Transverse colon (tissue), 4 donors: ENCODE results near the gene CXXC1. TPM values are rescaled to one million over a fixed set of nuclear protein-coding genes. Genes with fewer than 3 reads are reported as not detected.

Source experiments
- DNase-seq: peaks from one replicate; pipeline ENCODE4 v3.0.0-alpha.2; 2019
- H3K27ac ChIP-seq, 4 donors: fragments of 200-600 bp; sonication (generic); 2 replicates each; pipeline ENCODE4 v1.5.1; 2016 to 2018; ENCODE audit warnings: inconsistent platforms in 4 of 4
- H3K27me3 ChIP-seq: fragments of 200-600 bp; sonication (generic); 2 replicates; pipeline ENCODE4 v1.5.1; 2017; ENCODE audit warnings: inconsistent platforms
- H3K36me3 ChIP-seq, 4 donors: fragments of 200-600 bp; sonication (generic); 2 replicates each; pipeline ENCODE4 v1.5.1; 2017 to 2019; ENCODE audit warnings: inconsistent platforms in 4 of 4
- H3K4me1 ChIP-seq, 4 donors: fragments of 200-600 bp; sonication (generic); 2 replicates each; pipeline ENCODE4 v1.5.1; 2017 to 2020; ENCODE audit warnings: inconsistent platforms in 4 of 4
- H3K4me3 ChIP-seq, 4 donors: fragments of 200-600 bp; sonication (generic); 1 replicate in 1 of 4; 2 replicates in 3 of 4; pipeline versions ENCODE4 v1.5.1 to v1.6.1; 2017 to 2019; ENCODE audit warnings: inconsistent platforms in 4 of 4
- H3K9me3 ChIP-seq, 2 donors: fragments of 200-600 bp; sonication (generic); 2 replicates each; pipeline ENCODE4 v1.5.1; 2017 to 2019; ENCODE audit warnings: inconsistent platforms in 2 of 2
- EP300 ChIP-seq: sonication (generic); formaldehyde crosslinking; IDR thresholded peaks from one replicate; pipeline ENCODE4 v1.6.1; 2017; ENCODE audit warnings: antibody characterized with exemption, low read depth
- POLR2A ChIP-seq: fragments of 450-650 bp; IDR thresholded peaks from one replicate; pipeline ENCODE4 v1.6.1; 2016; ENCODE audit warnings: antibody characterized with exemption, mild to moderate bottlenecking, moderate library complexity
- POLR2AphosphoS5 ChIP-seq, 3 donors: sonication (generic); formaldehyde crosslinking; IDR thresholded peaks; one replicate each; pipeline ENCODE4 v1.6.1; 2016; ENCODE audit warnings: antibody characterized with exemption in 3 of 3
- WGBS, 2 donors: methylation state at CpG; one replicate each; pipeline ENCODE4 v1.1.5; 2018; ENCODE audit warnings: low coverage in 1 of 2; 5-methylcytosine and 5-hydroxymethylcytosine counted together
- in situ Hi-C, 4 donors: fragments of 200-750 bp; cut with MboI; loops; one replicate each; pipeline versions ENCODE4 v1.15.0 to v1.15.1; 2017; ENCODE audit warnings: low sequenced_read_pairs in 3 of 4, low pct_ligation_motif_present in 1 of 4, low pct_unique_long_range_greater_than_20kb in 1 of 4
- intact Hi-C: fragments of 100-400 bp; cut with DNase I; formaldehyde crosslinking; loops from one replicate; pipeline ENCODE4 v1.15.1; 2023; ENCODE audit warnings: low total_unique reads
- total RNA-seq, 4 donors: library from RNA; depleted of rRNA; stranded (reverse); fragments of >200 nt; gene quantifications; one replicate each; pipeline ENCODE4 v1.1.0, GENCODE V29; 2016
- TF ChIP-seq, protein P1 (sequence below), 5 experiments: fragments of 200-600 bp in 3 of 5; fragments of 450-650 bp in 2 of 5; sonication (generic) in 3 of 5; IDR thresholded peaks; 1 replicate in 2 of 5; 2 replicates in 3 of 5; pipeline ENCODE4 v1.5.1; 2016 to 2017; ENCODE audit warnings: antibody characterized with exemption in 5 of 5, inconsistent platforms in 3 of 5, mild to moderate bottlenecking in 2 of 5, moderate library complexity in 1 of 5

Gene CXXC1
- total RNA-seq, 4 donors from 2014 or later: 68.9 to 234 (median 117) TPM

DNA sequence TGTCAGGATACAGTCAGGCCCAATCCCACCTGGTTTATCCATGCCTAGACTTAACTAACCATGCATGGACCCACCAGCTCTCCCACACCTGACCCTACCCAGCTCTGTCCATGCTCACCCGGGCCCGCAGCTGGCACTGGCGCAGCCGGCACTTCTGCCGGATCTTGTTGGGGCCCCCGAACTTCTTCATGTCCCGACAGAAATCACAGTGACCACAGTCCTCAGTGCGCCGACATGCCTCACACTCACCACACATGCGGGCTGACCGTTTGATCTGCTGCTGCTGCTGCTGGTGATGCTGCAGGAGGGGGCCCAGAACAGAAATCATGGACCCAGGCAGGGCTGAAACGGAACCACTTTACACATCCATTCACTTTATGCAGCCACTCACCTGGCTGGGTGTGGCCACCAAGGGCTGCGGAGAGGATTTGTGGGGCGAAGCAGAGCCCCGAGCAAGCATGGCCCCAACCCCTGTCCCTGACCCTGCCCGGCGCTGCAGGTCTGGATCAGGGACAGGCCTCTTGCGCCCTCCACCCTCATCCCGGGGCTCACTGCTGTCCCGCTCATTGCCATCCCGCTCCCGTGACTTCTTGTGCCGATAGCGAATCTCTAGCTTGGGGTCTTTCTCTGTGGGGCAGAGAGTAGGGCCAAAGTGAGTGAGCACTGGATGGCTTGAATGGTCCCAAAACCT lies 1.7 kb downstream of the CXXC1 start:
- intact Hi-C loops: no loop called here
- DNase-seq: no peak
- no peaks in the 10 kb centered on the region for H3K36me3 ChIP-seq
- H3K4me3 ChIP-seq: no peak overlapping the region
- H3K9me3 ChIP-seq: no peaks in the 10 kb centered on the region
- H3K27ac ChIP-seq: no peak overlapping the region
- no peaks in the 10 kb centered on the region for H3K27me3 ChIP-seq
- TF ChIP-seq EP300 (no peak), POLR2A (no peak), POLR2AphosphoS5 (IDR thresholded peaks at IDR 0.05) (no peak)
- TF ChIP-seq, protein P1, sequence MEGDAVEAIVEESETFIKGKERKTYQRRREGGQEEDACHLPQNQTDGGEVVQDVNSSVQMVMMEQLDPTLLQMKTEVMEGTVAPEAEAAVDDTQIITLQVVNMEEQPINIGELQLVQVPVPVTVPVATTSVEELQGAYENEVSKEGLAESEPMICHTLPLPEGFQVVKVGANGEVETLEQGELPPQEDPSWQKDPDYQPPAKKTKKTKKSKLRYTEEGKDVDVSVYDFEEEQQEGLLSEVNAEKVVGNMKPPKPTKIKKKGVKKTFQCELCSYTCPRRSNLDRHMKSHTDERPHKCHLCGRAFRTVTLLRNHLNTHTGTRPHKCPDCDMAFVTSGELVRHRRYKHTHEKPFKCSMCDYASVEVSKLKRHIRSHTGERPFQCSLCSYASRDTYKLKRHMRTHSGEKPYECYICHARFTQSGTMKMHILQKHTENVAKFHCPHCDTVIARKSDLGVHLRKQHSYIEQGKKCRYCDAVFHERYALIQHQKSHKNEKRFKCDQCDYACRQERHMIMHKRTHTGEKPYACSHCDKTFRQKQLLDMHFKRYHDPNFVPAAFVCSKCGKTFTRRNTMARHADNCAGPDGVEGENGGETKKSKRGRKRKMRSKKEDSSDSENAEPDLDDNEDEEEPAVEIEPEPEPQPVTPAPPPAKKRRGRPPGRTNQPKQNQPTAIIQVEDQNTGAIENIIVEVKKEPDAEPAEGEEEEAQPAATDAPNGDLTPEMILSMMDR (IDR thresholded peaks at IDR 0.05): no peak
- in situ Hi-C loops: loop anchor here in 1 of 4 donors (25.0 kb wide), 1 partner anchor 798 kb away; the partner anchor contains the start of genes C18orf32 and RPL17
- WGBS, 2 donors: 96 to 98% methylated on average over 5 to 24 of the region's 24 CpGs
- peaks cover 0 to 16% (median 7%) of the 10 kb centered on the region in 4 donors for H3K4me1 ChIP-seq

DNA sequence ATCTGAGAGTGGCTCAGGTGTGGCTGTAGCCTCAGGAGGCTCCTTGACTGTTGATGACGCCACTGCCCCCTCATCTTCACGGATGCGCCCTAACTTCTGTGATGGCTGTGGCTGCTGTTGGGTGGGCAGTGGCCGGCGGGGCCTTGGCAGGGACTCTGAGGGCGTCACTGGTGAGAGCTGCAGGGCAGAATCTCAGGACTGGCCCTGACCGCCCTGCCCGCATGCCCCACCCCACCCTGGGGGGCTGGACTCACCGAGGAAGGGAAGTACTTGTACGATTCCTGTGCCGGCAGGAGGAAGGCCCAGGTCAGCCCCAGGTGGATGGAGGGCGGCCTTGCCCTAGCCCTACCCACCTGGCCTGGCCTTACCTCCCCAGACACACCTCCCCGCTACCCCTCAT lies 2.4 kb downstream of the CXXC1 start:
- Histone ChIP-seq H3K27me3 (no peaks in the 10 kb centered on the region), H3K36me3 (no peaks in the 10 kb centered on the region), H3K4me3 (no peak overlapping the region), H3K27ac (no peak overlapping the region), H3K9me3 (no peaks in the 10 kb centered on the region), H3K4me1 (peaks cover 6 to 23% (median 13%) of the 10 kb centered on the region in 4 donors)
- no peak for DNase-seq
- intact Hi-C loops: no loop called here
- WGBS, 2 donors: 95% methylated on average over 5 of the region's 13 CpGs; no CpG with 5 or more reads in 1 of the 2 donors
- TF ChIP-seq POLR2AphosphoS5 (IDR thresholded peaks at IDR 0.05): no peak
- in situ Hi-C loops: loop anchor here in 1 of 4 donors (25.0 kb wide), 1 partner anchor 798 kb away; the partner anchor contains the start of genes C18orf32 and RPL17

DNA sequence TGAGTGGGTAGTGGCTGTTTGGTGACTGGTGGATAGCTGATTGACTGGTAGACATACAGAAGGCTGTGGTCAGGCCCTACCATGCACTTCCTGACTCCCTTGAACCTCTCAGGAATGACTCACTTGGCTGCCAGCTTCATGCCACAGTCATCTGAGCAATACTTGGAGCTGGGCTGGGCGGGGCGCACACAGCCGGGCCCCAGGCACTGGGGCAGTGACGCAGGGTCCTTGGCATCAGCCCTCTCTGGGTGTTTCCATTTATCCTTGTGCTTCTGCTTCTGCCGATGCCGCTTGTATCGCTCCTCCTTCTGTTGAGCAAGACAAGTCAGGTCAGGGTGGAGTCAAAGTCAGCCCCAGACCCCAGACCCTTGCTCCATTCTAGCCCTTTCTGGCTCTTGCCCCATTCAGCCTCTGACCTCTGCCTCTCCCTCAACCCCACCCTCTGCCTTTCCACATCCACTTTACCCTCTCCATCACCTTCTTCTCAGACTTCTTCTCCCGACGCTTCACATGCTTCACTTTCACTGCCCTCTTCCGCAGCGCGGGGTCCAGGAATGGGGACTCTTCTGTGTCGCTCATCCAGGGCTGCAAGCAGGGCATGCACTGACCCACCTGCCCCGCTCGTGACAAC lies 3.1 kb downstream of the CXXC1 start:
- in situ Hi-C loops (loop anchor here in 1 of 4 donors (25.0 kb wide), 1 partner anchor 797 kb away; the partner anchor contains the start of genes C18orf32 and RPL17), intact Hi-C loops (no loop called here)
- peaks cover 13 to 28% (median 20%) of the 10 kb centered on the region in 4 donors for H3K4me1 ChIP-seq

DNA sequence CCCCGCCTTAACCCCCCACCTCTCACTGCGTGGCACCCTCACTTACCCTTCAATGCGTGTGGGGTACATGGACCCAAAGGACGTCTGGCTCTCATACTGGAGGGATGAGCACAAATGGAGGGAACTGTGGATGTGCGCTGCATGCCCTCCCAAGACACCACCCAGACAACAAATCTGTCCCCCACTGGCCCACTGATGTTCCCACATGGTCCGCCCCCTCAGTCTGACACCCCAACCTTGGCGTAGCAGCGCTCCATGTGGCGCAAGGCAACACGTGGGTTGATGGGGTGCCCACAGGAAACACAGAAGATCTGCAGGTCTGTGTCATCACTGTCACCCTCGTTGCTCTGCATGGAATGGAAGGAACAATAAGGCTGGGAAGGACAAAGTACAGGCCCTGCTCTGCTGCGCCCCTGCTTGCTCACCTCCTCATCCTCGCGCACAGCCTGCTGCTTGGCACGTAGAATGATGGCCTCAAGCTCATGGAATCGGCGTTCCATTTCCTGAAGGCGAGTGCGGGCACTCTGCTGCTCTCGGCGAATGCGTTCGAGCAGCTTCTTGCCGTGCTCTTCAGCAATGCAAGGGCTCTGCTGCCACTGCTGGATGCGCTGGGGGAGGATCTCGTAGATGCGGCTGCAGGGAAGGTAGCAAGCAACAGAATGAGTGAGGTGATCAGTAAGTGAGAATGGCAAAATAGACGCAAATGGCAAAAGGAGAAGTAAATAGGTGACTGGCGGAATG lies 3.9 kb downstream of the CXXC1 start:
- 93 to 100% methylated on average over 5 to 29 of the region's 29 CpGs for WGBS, 2 donors
- intact Hi-C loops (no loop called here), in situ Hi-C loops (loop anchor here in 1 of 4 donors (25.0 kb wide), 1 partner anchor 796 kb away; the partner anchor contains the start of genes C18orf32 and RPL17)
- H3K27ac ChIP-seq: no peak overlapping the region
- no peak for TF ChIP-seq POLR2AphosphoS5 (IDR thresholded peaks at IDR 0.05)
- no peak for TF ChIP-seq EP300
- no peak for TF ChIP-seq POLR2A
- TF ChIP-seq, protein P1 (IDR thresholded peaks at IDR 0.05): no peak
- peaks cover 16 to 35% (median 27%) of the 10 kb centered on the region in 4 donors for H3K4me1 ChIP-seq
- no peaks in the 10 kb centered on the region for H3K9me3 ChIP-seq
- no peaks in the 10 kb centered on the region for H3K27me3 ChIP-seq
- H3K4me3 ChIP-seq: no peak overlapping the region
- peaks cover 0 to 4% (median 0%) of the 10 kb centered on the region in 4 donors for H3K36me3 ChIP-seq
- DNase-seq: no peak

More for the DNA sequence above, 3.1 kb downstream of the CXXC1 start:
- Histone ChIP-seq H3K36me3 (no peaks in the 10 kb centered on the region), H3K9me3 (no peaks in the 10 kb centered on the region), H3K4me3 (no peak overlapping the region), H3K27me3 (no peaks in the 10 kb centered on the region), H3K27ac (no peak overlapping the region)
- DNase-seq: no peak
- TF ChIP-seq, protein P1 (IDR thresholded peaks at IDR 0.05): no peak
- TF ChIP-seq POLR2AphosphoS5 (IDR thresholded peaks at IDR 0.05): no peak
- TF ChIP-seq EP300: no peak
- TF ChIP-seq POLR2A: no peak
- 92 to 100% methylated on average over 1 to 15 of the region's 15 CpGs for WGBS, 2 donors
